ENCODE measurements around the gene EPHB2.

The EPHB2 gene

DNA sequence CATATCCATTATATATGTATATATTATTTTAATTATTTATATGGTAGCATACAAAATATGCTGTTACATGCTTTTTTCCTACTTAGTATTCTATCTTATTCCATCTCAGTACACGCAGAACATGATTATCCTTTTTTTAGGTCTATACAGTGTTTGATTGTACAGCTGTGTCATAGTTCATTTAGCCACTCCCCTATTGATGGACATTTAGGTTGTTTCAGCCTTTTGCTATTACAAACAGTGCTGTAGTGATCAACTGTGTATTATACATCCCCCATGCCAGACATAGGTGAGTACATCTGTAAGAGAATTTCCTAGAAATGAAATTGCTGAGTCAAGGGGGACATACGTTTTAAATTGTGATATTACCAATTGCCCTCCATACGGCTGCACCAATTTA, 246.4 kb downstream of the EPHB2 start:
- peaks cover 29% of the 10 kb centered on the region for H3K27me3 Mint-ChIP-seq (ENCODE audit: low read depth)
- no peaks in the 10 kb centered on the region for H3K4me1 Mint-ChIP-seq (ENCODE audit: low read depth)
- H3K36me3 Mint-ChIP-seq (ENCODE audit: low read depth): no peaks in the 10 kb centered on the region
- no peak overlapping the region for H3K4me3 Mint-ChIP-seq
- DNase-seq (ENCODE audit: low spot score): no peak
- no peaks in the 10 kb centered on the region for H3K9me3 Mint-ChIP-seq
- no peak overlapping the region for H3K27ac Mint-ChIP-seq

DNA sequence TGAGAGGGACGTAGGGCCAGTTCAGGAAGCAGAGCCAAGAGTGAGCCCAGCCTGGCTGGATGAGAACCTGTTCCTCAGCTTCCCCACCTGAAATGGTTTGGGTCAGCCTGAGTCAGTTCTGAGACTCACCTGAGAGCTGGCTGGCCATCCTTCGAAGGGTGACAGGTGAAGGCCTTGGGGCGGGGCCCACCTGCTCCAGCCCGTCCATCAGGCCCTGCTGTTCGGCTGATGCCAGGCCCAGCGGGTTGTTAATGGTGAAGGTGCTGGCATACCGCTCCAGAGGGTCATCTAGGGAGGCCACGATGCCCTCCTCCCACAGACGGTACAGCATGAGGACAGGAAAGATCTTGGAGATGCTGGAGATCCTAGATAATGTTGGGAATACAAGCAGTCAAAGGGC, 247.9 kb downstream of the EPHB2 start:
- Mint-ChIP-seq H3K9me3 (no peaks in the 10 kb centered on the region), H3K27ac (no peak overlapping the region), H3K27me3 (ENCODE audit: low read depth) (peaks cover 23% of the 10 kb centered on the region), H3K36me3 (ENCODE audit: low read depth) (no peaks in the 10 kb centered on the region), H3K4me1 (ENCODE audit: low read depth) (no peaks in the 10 kb centered on the region), H3K4me3 (no peak overlapping the region)
- DNase-seq (ENCODE audit: low spot score): no peak

- no peaks in the 10 kb centered on the region for H3K4me1 Mint-ChIP-seq (ENCODE audit: low read depth)
- H3K27ac Mint-ChIP-seq: no peak overlapping the region
- no peaks in the 10 kb centered on the region for H3K36me3 Mint-ChIP-seq (ENCODE audit: low read depth)
- no peak overlapping the region for H3K4me3 Mint-ChIP-seq
- DNase-seq (ENCODE audit: low spot score): no peak
- H3K27me3 Mint-ChIP-seq (ENCODE audit: low read depth): peaks cover 16% of the 10 kb centered on the region
- no peaks in the 10 kb centered on the region for H3K9me3 Mint-ChIP-seq
Measured at GRCh38 chr1:22959545-22960360, 249.1 kb downstream of the EPHB2 start.

- H3K27me3 Mint-ChIP-seq (ENCODE audit: low read depth): peaks cover 10% of the 10 kb centered on the region
- no peak for DNase-seq (ENCODE audit: low spot score)
- H3K4me1 Mint-ChIP-seq (ENCODE audit: low read depth): no peaks in the 10 kb centered on the region
- H3K9me3 Mint-ChIP-seq: no peaks in the 10 kb centered on the region
- no peak overlapping the region for H3K27ac Mint-ChIP-seq
- H3K4me3 Mint-ChIP-seq: no peak overlapping the region
- H3K36me3 Mint-ChIP-seq (ENCODE audit: low read depth): no peaks in the 10 kb centered on the region
Measured at GRCh38 chr1:22962558-22962957, 251.9 kb downstream of the EPHB2 start.

DNA sequence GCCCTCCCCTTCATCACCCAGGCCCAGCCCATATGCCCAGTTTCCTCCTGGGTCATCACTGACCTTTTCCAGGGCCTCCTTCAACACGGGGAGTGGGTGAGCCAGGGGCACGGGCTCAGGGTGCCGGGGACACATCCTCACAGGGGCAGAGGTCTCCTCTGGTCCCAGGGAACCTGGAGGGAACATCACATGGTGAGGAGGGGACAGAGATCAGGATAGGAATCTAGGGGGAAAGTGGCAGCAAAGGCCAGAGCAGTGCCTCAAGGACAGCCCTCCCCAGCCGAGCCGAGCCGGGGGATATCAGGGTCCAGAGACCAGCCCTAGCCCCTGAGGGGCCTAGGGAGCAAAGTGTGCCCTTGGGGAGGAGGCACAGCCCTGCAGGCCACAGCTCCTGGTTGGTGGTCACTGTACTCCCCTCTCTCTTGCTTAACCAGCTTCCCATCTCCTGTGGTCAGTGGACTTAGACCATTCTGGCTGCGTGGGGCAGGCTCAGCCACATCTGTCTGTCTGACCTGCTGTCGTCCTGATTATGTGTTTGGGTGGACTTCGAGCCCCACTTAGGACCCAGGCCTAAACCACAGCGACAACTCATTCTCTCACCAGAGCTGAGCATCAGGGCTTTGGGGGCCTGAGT, 252.5 kb downstream of the EPHB2 start:
- H3K27me3 Mint-ChIP-seq (ENCODE audit: low read depth): peaks cover 10% of the 10 kb centered on the region
- no peak overlapping the region for H3K27ac Mint-ChIP-seq
- H3K4me1 Mint-ChIP-seq (ENCODE audit: low read depth): no peaks in the 10 kb centered on the region
- no peak overlapping the region for H3K4me3 Mint-ChIP-seq
- no peak for DNase-seq (ENCODE audit: low spot score)
- H3K9me3 Mint-ChIP-seq: no peaks in the 10 kb centered on the region
- H3K36me3 Mint-ChIP-seq (ENCODE audit: low read depth): no peaks in the 10 kb centered on the region

DNA sequence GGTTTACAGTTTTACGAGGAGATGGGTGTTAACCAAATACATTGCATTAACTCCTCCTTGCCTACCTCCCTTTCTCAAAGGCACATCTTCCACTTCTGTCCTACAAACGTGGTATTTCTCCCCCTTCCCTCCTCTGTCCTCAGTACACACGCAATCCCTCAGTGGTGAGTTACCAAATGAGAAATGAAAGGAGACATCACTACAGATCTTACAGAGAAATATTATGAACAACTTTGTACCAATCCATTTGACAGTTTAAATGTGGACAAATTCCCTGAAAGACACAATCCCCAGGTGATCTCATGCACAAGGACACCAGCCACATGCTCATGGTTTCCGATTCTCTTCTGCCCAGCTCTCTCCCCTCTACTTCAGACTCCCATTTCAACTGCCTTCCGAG, 255.7 kb downstream of the EPHB2 start:
- H3K4me1 Mint-ChIP-seq (ENCODE audit: low read depth): no peaks in the 10 kb centered on the region
- no peak overlapping the region for H3K27ac Mint-ChIP-seq
- H3K4me3 Mint-ChIP-seq: no peak overlapping the region
- H3K36me3 Mint-ChIP-seq (ENCODE audit: low read depth): no peaks in the 10 kb centered on the region
- H3K27me3 Mint-ChIP-seq (ENCODE audit: low read depth): peaks cover 31% of the 10 kb centered on the region
- no peaks in the 10 kb centered on the region for H3K9me3 Mint-ChIP-seq
- no peak for DNase-seq (ENCODE audit: low spot score)

GRCh38 chr1:22967833-22968232, 257.2 kb downstream of the EPHB2 start:
- H3K27me3 Mint-ChIP-seq (ENCODE audit: low read depth): peaks cover 41% of the 10 kb centered on the region

DNA sequence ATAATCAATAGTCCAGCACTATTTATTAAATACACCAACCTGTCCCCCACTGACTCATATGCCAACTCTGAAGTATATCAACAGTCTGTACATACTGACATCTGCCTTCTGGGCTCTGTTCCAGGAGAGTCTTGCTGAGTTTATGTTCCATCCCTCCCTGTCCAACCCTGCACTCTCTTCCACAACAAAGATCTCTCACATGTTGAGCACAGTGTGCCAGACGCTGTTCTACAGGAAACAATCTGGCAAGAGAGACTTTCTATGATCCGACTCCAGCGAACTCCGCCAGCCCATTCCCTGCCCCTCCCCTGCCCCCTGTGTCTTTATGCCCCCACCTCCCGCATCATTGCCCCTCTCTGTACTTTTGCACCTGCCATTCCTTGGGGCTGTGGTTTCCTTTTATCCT, 258.7 kb downstream of the EPHB2 start:
- no peak for DNase-seq (ENCODE audit: low spot score)
- Mint-ChIP-seq H3K4me1 (ENCODE audit: low read depth) (no peaks in the 10 kb centered on the region), H3K27ac (no peak overlapping the region), H3K27me3 (ENCODE audit: low read depth) (peaks cover 43% of the 10 kb centered on the region), H3K9me3 (no peaks in the 10 kb centered on the region), H3K4me3 (no peak overlapping the region), H3K36me3 (ENCODE audit: low read depth) (no peaks in the 10 kb centered on the region)

More at GRCh38 chr1:22967833-22968232, 257.2 kb downstream of the EPHB2 start:
- Mint-ChIP-seq H3K4me1 (ENCODE audit: low read depth) (no peaks in the 10 kb centered on the region), H3K27ac (no peak overlapping the region), H3K9me3 (no peaks in the 10 kb centered on the region), H3K4me3 (no peak overlapping the region), H3K36me3 (ENCODE audit: low read depth) (no peaks in the 10 kb centered on the region)
- DNase-seq (ENCODE audit: low spot score): no peak

DNA sequence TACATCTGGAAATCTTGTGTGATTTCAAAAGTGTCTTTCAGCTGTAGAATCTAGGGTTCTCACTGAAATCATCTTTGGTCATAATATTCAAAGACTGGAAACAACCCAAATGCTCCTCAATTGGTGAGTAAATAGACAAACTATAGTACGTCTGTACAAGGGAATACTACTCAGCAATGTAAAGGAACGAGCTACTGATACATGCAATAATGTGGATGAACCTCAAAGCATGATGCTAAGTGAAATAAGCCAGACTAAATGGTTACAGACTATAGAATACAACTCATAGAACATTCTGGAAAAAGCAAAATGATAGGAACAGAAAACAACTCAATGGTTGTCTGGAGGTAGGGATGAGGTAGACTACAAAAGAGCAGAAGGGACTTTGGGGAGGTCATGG, 259.5 kb downstream of the EPHB2 start:
- Mint-ChIP-seq H3K27me3 (ENCODE audit: low read depth) (peaks cover 41% of the 10 kb centered on the region), H3K9me3 (no peaks in the 10 kb centered on the region), H3K4me1 (ENCODE audit: low read depth) (no peaks in the 10 kb centered on the region), H3K27ac (no peak overlapping the region), H3K36me3 (ENCODE audit: low read depth) (no peaks in the 10 kb centered on the region), H3K4me3 (no peak overlapping the region)
- DNase-seq (ENCODE audit: low spot score): no peak

Measured in T-helper 2 cell treated with Interferon-gamma antibody and Interleukin-4, amounts not matched to agents 5 μg/mL and 100 μg/mL, for 36 hours (primary cell).